H9 (cell line): ENCODE data around the gene TSPO. TPM values are rescaled to one million over a fixed set of nuclear protein-coding genes. Genes with fewer than 3 reads are reported as not detected.

Source experiments
- DNase-seq: peaks from one replicate; pipeline ENCODE4 v3.0.0-alpha.2; 2017
- H2AFZ ChIP-seq: one replicate; pipeline ENCODE4 v1.6.1; 2013; ENCODE audit warnings: mild to moderate bottlenecking, low read length, control low read depth, moderate library complexity
- H2AK5ac ChIP-seq: 2 replicates; pipeline ENCODE4 v1.6.1; 2013; ENCODE audit warnings: low read length, control low read depth, mixed read lengths; ENCODE audit not compliant: insufficient read length
- H2BK120ac ChIP-seq: one replicate; pipeline ENCODE4 v1.6.1; 2013; ENCODE audit warnings: low read depth, mild to moderate bottlenecking, low read length, control low read depth, inconsistent platforms; ENCODE audit not compliant: poor library complexity, severe bottlenecking
- H2BK12ac ChIP-seq: 2 replicates; pipeline ENCODE4 v1.6.1; 2013; ENCODE audit warnings: low read length, control low read depth, mixed read lengths, low read depth; ENCODE audit not compliant: insufficient read length
- H2BK15ac ChIP-seq: 2 replicates; pipeline ENCODE4 v1.6.1; 2013; ENCODE audit warnings: low read depth, low read length, control low read depth
- H2BK20ac ChIP-seq: one replicate; pipeline ENCODE4 v1.6.1; 2013; ENCODE audit warnings: low read depth, mild to moderate bottlenecking, low read length, control low read depth, inconsistent platforms; ENCODE audit not compliant: poor library complexity, severe bottlenecking
- H2BK5ac ChIP-seq: 2 replicates; pipeline ENCODE4 v1.6.1; 2013; ENCODE audit warnings: low read length, control low read depth, mixed read lengths; ENCODE audit not compliant: insufficient read length
- H3K14ac ChIP-seq: 2 replicates; pipeline ENCODE4 v1.6.1; 2013; ENCODE audit warnings: low read length, control low read depth; ENCODE audit not compliant: insufficient read depth
- H3K18ac ChIP-seq: 2 replicates; pipeline ENCODE4 v1.6.1; 2013; ENCODE audit warnings: low read depth, mild to moderate bottlenecking, mixed read lengths, low read length, control low read depth; ENCODE audit not compliant: insufficient read length
- H3K23ac ChIP-seq: 2 replicates; pipeline ENCODE4 v1.6.1; 2013; ENCODE audit warnings: low read length, control low read depth, mixed read lengths, low read depth; ENCODE audit not compliant: insufficient read length
- H3K23me2 ChIP-seq: 2 replicates; pipeline ENCODE4 v1.6.1; 2013; ENCODE audit warnings: low read depth, mild to moderate bottlenecking, mixed read lengths, low read length, control low read depth; ENCODE audit not compliant: insufficient read length, poor library complexity, severe bottlenecking
- H3K27ac ChIP-seq: 2 replicates; pipeline ENCODE4 v1.5.1; 2013; ENCODE audit warnings: low read length, control low read depth, mixed read lengths, low read depth; ENCODE audit not compliant: insufficient read length
- H3K27me3 ChIP-seq: 2 replicates; pipeline ENCODE4 v1.6.1; 2013; ENCODE audit warnings: low read length, control low read depth, inconsistent platforms; ENCODE audit not compliant: insufficient read depth
- H3K4ac ChIP-seq: 2 replicates; pipeline ENCODE4 v1.6.1; 2013; ENCODE audit warnings: low read depth, mild to moderate bottlenecking, control low read depth, inconsistent platforms, low read length, moderate library complexity
- H3K4me1 ChIP-seq: 2 replicates; pipeline ENCODE4 v1.6.1; 2013; ENCODE audit warnings: low read length, control low read depth, inconsistent platforms; ENCODE audit not compliant: insufficient read depth
- H3K4me2 ChIP-seq: 2 replicates; pipeline ENCODE4 v1.6.1; 2013; ENCODE audit warnings: low read length, control low read depth, mixed read lengths; ENCODE audit not compliant: insufficient read length, insufficient read depth
- H3K56ac ChIP-seq: 2 replicates; pipeline ENCODE4 v1.6.1; 2013; ENCODE audit warnings: low read depth, mild to moderate bottlenecking, mixed read lengths, low read length, control low read depth; ENCODE audit not compliant: insufficient read length
- H3K79me1 ChIP-seq: 2 replicates; pipeline ENCODE4 v1.6.1; 2013; ENCODE audit warnings: low read depth, mild to moderate bottlenecking, moderate library complexity, low read length, control low read depth, inconsistent platforms; ENCODE audit not compliant: insufficient read depth, poor library complexity, severe bottlenecking
- H3K79me2 ChIP-seq: 2 replicates; pipeline ENCODE4 v1.6.1; 2013; ENCODE audit warnings: low read length, control low read depth, inconsistent platforms; ENCODE audit not compliant: insufficient read depth
- H3K9ac ChIP-seq: 2 replicates; pipeline ENCODE4 v1.6.1; 2013; ENCODE audit warnings: low read length, control low read depth, mixed read lengths; ENCODE audit not compliant: insufficient read length; ENCODE audit errors: extremely low read depth
- H3K9me3 ChIP-seq: one replicate; pipeline ENCODE4 v1.6.1; 2013; ENCODE audit warnings: low read depth, low read length, inconsistent platforms; ENCODE audit not compliant: control insufficient read depth
- H3T11ph ChIP-seq: one replicate; pipeline ENCODE4 v1.6.1; 2013; ENCODE audit warnings: mild to moderate bottlenecking, low read length, control low read depth, inconsistent platforms
- H4K20me1 ChIP-seq: one replicate; pipeline ENCODE4 v1.6.1; 2013; ENCODE audit not compliant: control insufficient read depth, insufficient read length, insufficient read depth
- H4K5ac ChIP-seq: 2 replicates; pipeline ENCODE4 v1.6.1; 2013; ENCODE audit warnings: low read depth, mild to moderate bottlenecking, mixed read lengths, low read length, control low read depth; ENCODE audit not compliant: insufficient read length
- H4K8ac ChIP-seq: replicated peaks from 2 replicates; pipeline ENCODE4 v1.6.1; 2013; ENCODE audit warnings: low read length, control low read depth, mixed read lengths, low read depth; ENCODE audit not compliant: insufficient read length
- H4K91ac ChIP-seq: 2 replicates; pipeline ENCODE4 v1.6.1; 2013; ENCODE audit warnings: low read depth, mild to moderate bottlenecking, moderate library complexity, mixed read lengths, low read length, control low read depth; ENCODE audit not compliant: insufficient read length
- H3K27ac Mint-ChIP-seq, 3 experiments: 2 replicates in 2 of 3; 3 replicates in 1 of 3; pipeline ENCODE4 v1.8.0; 2020 to 2021; ENCODE audit warnings: mixed read lengths in 3 of 3, mild to moderate bottlenecking in 1 of 3, moderate library complexity in 1 of 3
- H3K27me3 Mint-ChIP-seq: 2 replicates; pipeline ENCODE4 v1.8.0; 2021; ENCODE audit warnings: low read depth, mild to moderate bottlenecking, moderate library complexity, mixed read lengths
- H3K36me3 Mint-ChIP-seq, 3 experiments: 2 replicates in 2 of 3; 3 replicates in 1 of 3; pipeline ENCODE4 v1.8.0; 2020 to 2021; ENCODE audit warnings: low read depth in 3 of 3, mixed read lengths in 3 of 3; ENCODE audit not compliant: insufficient read depth in 1 of 3
- H3K4me1 Mint-ChIP-seq, 2 experiments: 2 replicates each; pipeline ENCODE4 v1.8.0; 2020; ENCODE audit warnings: mixed read lengths in 2 of 2
- H3K4me3 Mint-ChIP-seq, 2 experiments: 2 replicates in 1 of 2; 3 replicates in 1 of 2; pipeline ENCODE4 v1.8.0; 2020 to 2021; ENCODE audit warnings: mild to moderate bottlenecking in 2 of 2, mixed read lengths in 2 of 2, moderate library complexity in 1 of 2
- H3K9me3 Mint-ChIP-seq, 2 experiments: 2 replicates in 1 of 2; 3 replicates in 1 of 2; pipeline ENCODE4 v1.8.0; 2020; ENCODE audit warnings: mild to moderate bottlenecking in 2 of 2, mixed read lengths in 2 of 2, moderate library complexity in 1 of 2
- WGBS: extraction: QIAGEN DNeasy Blood & Tissue Kit; methylation state at CpG from one replicate; pipeline ENCODE4 v1.1.7; 2013; ENCODE audit warnings: missing lambda C conversion rate, low lambda C conversion rate, mixed read lengths; ENCODE audit not compliant: insufficient read length; ENCODE audit errors: extremely low coverage; 5-methylcytosine and 5-hydroxymethylcytosine counted together
- total RNA-seq: library from RNA; stranded (reverse); gene quantifications from 2 replicates; pipeline ENCODE4 v1.2.1, GENCODE V29; 2021
- TF ChIP-seq, protein P1 (sequence below): fragments of 200-600 bp; sonication (generic); conservative IDR thresholded peaks from 3 replicates; pipeline ENCODE4 v1.8.0; 2021; ENCODE audit warnings: antibody characterized with exemption, mild to moderate bottlenecking

TSPO gene
- total RNA-seq, 1 experiment from 2014 or later, result 14.8 TPM

DNA sequence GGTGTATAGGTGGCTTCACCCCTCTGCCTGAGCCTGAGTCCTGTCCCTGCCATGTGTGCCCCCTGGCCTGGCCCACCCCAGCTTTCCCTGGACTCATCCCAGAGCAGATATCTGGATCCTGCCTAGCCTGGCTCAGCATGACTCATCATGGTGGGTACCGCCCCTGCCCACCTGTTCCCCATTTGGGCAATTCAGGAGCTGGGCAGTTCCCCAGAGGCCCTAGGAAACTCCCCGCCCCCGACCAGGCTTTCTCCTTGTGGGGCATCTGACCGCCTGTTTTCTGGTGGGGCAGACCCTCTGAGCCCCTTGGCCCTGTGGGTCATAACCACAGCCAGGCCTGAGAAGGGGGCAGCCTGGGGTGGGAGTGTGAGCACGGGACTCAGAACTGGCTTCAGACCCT, 4.4 kb downstream of the TSPO start:
- no peak overlapping the region for H4K8ac ChIP-seq
- H3K27ac ChIP-seq, result no peak overlapping the region
- H3K56ac ChIP-seq, result no peak overlapping the region
- H3T11ph ChIP-seq, result no peak overlapping the region
- no peaks in the 10 kb centered on the region; the same call in 1 of the 2 replicates for H3K4me1 ChIP-seq
- no peaks in the 10 kb centered on the region for H3K23me2 ChIP-seq
- H4K20me1 ChIP-seq, result no peaks in the 10 kb centered on the region
- H2AK5ac ChIP-seq, result no peak overlapping the region
- Mint-ChIP-seq H3K36me3 (no peaks in the 10 kb centered on the region), H3K4me1 (peaks cover 3 to 28% of the 10 kb centered on the region in 2 experiments), H3K4me3 (no peak overlapping the region), H3K9me3 (no peaks in the 10 kb centered on the region), H3K27me3 (peaks cover 14% of the 10 kb centered on the region), H3K27ac (no peak overlapping the region)
- H2BK12ac ChIP-seq, result no peak overlapping the region
- WGBS, result no CpG with 5 or more reads among the region's 5 CpGs
- H3K14ac ChIP-seq, result no peak overlapping the region; the same call in 1 of the 2 replicates
- no peak for DNase-seq
- H2AFZ ChIP-seq, result no peak overlapping the region
- no peak overlapping the region for H2BK5ac ChIP-seq
- no peaks in the 10 kb centered on the region; the same call in 1 of the 2 replicates for H3K27me3 ChIP-seq
- no peak overlapping the region for H3K18ac ChIP-seq
- H4K5ac ChIP-seq, result no peak overlapping the region
- no peak overlapping the region for H4K91ac ChIP-seq
- H2BK20ac ChIP-seq, result no peak overlapping the region
- no peak overlapping the region for H2BK15ac ChIP-seq
- no peaks in the 10 kb centered on the region for H3K79me2 ChIP-seq
- TF ChIP-seq, protein P1, sequence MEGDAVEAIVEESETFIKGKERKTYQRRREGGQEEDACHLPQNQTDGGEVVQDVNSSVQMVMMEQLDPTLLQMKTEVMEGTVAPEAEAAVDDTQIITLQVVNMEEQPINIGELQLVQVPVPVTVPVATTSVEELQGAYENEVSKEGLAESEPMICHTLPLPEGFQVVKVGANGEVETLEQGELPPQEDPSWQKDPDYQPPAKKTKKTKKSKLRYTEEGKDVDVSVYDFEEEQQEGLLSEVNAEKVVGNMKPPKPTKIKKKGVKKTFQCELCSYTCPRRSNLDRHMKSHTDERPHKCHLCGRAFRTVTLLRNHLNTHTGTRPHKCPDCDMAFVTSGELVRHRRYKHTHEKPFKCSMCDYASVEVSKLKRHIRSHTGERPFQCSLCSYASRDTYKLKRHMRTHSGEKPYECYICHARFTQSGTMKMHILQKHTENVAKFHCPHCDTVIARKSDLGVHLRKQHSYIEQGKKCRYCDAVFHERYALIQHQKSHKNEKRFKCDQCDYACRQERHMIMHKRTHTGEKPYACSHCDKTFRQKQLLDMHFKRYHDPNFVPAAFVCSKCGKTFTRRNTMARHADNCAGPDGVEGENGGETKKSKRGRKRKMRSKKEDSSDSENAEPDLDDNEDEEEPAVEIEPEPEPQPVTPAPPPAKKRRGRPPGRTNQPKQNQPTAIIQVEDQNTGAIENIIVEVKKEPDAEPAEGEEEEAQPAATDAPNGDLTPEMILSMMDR, result no peak
- H3K9ac ChIP-seq, result no peak overlapping the region
- H3K23ac ChIP-seq, result no peak overlapping the region
- no peak overlapping the region for H3K4ac ChIP-seq
- no peak overlapping the region for H3K4me2 ChIP-seq
- no peaks in the 10 kb centered on the region for H3K79me1 ChIP-seq
- no peak overlapping the region for H2BK120ac ChIP-seq
- H3K9me3 ChIP-seq, result no peaks in the 10 kb centered on the region
